Right atrium auricular region (tissue), 2 donors: ENCODE measurements around the gene HDHD3. TPM values are rescaled to one million over a fixed set of nuclear protein-coding genes. Genes with fewer than 3 reads are reported as not detected.

ENCODE experiments used
- DNase-seq: peaks from one replicate; pipeline ENCODE4 v3.0.0-alpha.2; 2019; ENCODE audit warnings: low spot score
- H3K27ac ChIP-seq, 2 donors: fragments of 200-600 bp; sonication (generic); 1 replicate in 1 of 2; 2 replicates in 1 of 2; pipeline ENCODE4 v1.5.1; 2016 to 2019
- H3K27me3 ChIP-seq, 2 donors: fragments of 200-600 bp; sonication (generic); one replicate each; pipeline versions ENCODE4 v1.5.1 to v1.6.0; 2017 to 2019
- H3K36me3 ChIP-seq: fragments of 200-600 bp; sonication (generic); one replicate; pipeline ENCODE4 v1.5.1; 2016
- H3K4me1 ChIP-seq, 2 donors: fragments of 200-600 bp; sonication (generic); one replicate each; pipeline versions ENCODE4 v1.5.1 to v1.6.0; 2017 to 2019
- H3K4me3 ChIP-seq, 2 donors: fragments of 200-600 bp; sonication (generic); 1 replicate in 1 of 2; 2 replicates in 1 of 2; pipeline ENCODE4 v1.5.1; 2017 to 2019; ENCODE audit warnings: mild to moderate bottlenecking in 1 of 2, moderate library complexity in 1 of 2
- H3K9me3 ChIP-seq, 2 donors: fragments of 200-600 bp; sonication (generic); one replicate each; pipeline ENCODE4 v1.5.1; 2019
- CTCF ChIP-seq, 2 donors: fragments of 200-600 bp; sonication (generic); IDR thresholded peaks; one replicate each; pipeline ENCODE4 v1.5.1; 2019; ENCODE audit warnings: antibody characterized with exemption in 2 of 2
- total RNA-seq, 2 donors: library from RNA; depleted of rRNA; stranded (reverse); fragments of >200 nt; gene quantifications; one replicate each; pipeline ENCODE4 v1.1.0, GENCODE V29; 2016

Gene HDHD3
- total RNA-seq, 2 donors from 2014 or later: 20.0 to 25.6 TPM

GRCh38 chr9:113361304-113362018 lies 15.3 kb downstream of the HDHD3 start:
- no peak for TF ChIP-seq CTCF (IDR thresholded peaks at IDR 0.05)
- no peak overlapping the region for H3K27ac ChIP-seq
- H3K36me3 ChIP-seq: no peaks in the 10 kb centered on the region
- H3K27me3 ChIP-seq: peaks cover 0 to 4% of the 10 kb centered on the region in 2 donors
- H3K4me1 ChIP-seq: no peaks in the 10 kb centered on the region
- no peaks in the 10 kb centered on the region for H3K9me3 ChIP-seq
- no peak for DNase-seq
- H3K4me3 ChIP-seq: no peak overlapping the region

GRCh38 chr9:113360242-113360842 lies 16.4 kb downstream of the HDHD3 start:
- TF ChIP-seq CTCF (IDR thresholded peaks at IDR 0.05): no peak
- H3K27me3 ChIP-seq: peaks cover 0 to 4% of the 10 kb centered on the region in 2 donors
- DNase-seq: no peak

GRCh38 chr9:113359385-113359784 lies 17.4 kb downstream of the HDHD3 start:
- H3K9me3 ChIP-seq: no peaks in the 10 kb centered on the region
- H3K4me1 ChIP-seq: no peaks in the 10 kb centered on the region
- no peak overlapping the region for H3K27ac ChIP-seq
- no peaks in the 10 kb centered on the region for H3K36me3 ChIP-seq
- H3K4me3 ChIP-seq: no peak overlapping the region
- H3K27me3 ChIP-seq: peaks cover 0 to under 1% of the 10 kb centered on the region in 2 donors
- TF ChIP-seq CTCF (IDR thresholded peaks at IDR 0.05): no peak
- no peak for DNase-seq

More at GRCh38 chr9:113360242-113360842, 16.4 kb downstream of the HDHD3 start:
- no peaks in the 10 kb centered on the region for H3K4me1 ChIP-seq
- H3K9me3 ChIP-seq: no peaks in the 10 kb centered on the region
- H3K4me3 ChIP-seq: no peak overlapping the region
- no peak overlapping the region for H3K27ac ChIP-seq
- H3K36me3 ChIP-seq: no peaks in the 10 kb centered on the region

GRCh38 chr9:113356686-113357292 lies 20.0 kb downstream of the HDHD3 start:
- TF ChIP-seq CTCF (IDR thresholded peaks at IDR 0.05): no peak
- no peak for DNase-seq
- H3K4me1 ChIP-seq: no peaks in the 10 kb centered on the region
- H3K27ac ChIP-seq: no peak overlapping the region
- H3K9me3 ChIP-seq: no peaks in the 10 kb centered on the region
- H3K36me3 ChIP-seq: no peaks in the 10 kb centered on the region
- no peak overlapping the region for H3K4me3 ChIP-seq
- no peaks in the 10 kb centered on the region for H3K27me3 ChIP-seq

- H3K36me3 ChIP-seq: no peaks in the 10 kb centered on the region
- no peak for DNase-seq
- H3K9me3 ChIP-seq: no peaks in the 10 kb centered on the region
- H3K4me1 ChIP-seq: peaks cover 0 to 5% of the 10 kb centered on the region in 2 donors
- H3K27me3 ChIP-seq: no peaks in the 10 kb centered on the region
- no peak overlapping the region for H3K4me3 ChIP-seq
- no peak overlapping the region for H3K27ac ChIP-seq
- TF ChIP-seq CTCF (IDR thresholded peaks at IDR 0.05): no peak
Measured at GRCh38 chr9:113355040-113355596, 21.7 kb downstream of the HDHD3 start.
